Astrocyte of the spinal cord (primary cell): ENCODE measurements around the gene TES.
A peak's percentile ranks its signal among the peaks of the same experiment; 100 is the strongest.

Source experiments
- DNase-seq: peaks from one replicate; pipeline ENCODE4 v3.0.0; 2011; ENCODE audit warnings: low read depth, low spot score
- H3K4me3 ChIP-seq: 2 replicates; pipeline ENCODE4 v1.5.1; 2011; ENCODE audit warnings: low read depth, mild to moderate bottlenecking, low read length, moderate library complexity
- in situ Hi-C: cut with HindIII; loops from 2 replicates; pipeline ENCODE4 v1.10.0; 2017; ENCODE audit warnings: low sequenced_read_pairs
- TF ChIP-seq, protein P1 (sequence below): IDR thresholded peaks from 2 replicates; pipeline ENCODE4 v1.5.1; 2012; ENCODE audit warnings: low read depth, mild to moderate bottlenecking, low read length, inconsistent platforms

Gene TES

DNA sequence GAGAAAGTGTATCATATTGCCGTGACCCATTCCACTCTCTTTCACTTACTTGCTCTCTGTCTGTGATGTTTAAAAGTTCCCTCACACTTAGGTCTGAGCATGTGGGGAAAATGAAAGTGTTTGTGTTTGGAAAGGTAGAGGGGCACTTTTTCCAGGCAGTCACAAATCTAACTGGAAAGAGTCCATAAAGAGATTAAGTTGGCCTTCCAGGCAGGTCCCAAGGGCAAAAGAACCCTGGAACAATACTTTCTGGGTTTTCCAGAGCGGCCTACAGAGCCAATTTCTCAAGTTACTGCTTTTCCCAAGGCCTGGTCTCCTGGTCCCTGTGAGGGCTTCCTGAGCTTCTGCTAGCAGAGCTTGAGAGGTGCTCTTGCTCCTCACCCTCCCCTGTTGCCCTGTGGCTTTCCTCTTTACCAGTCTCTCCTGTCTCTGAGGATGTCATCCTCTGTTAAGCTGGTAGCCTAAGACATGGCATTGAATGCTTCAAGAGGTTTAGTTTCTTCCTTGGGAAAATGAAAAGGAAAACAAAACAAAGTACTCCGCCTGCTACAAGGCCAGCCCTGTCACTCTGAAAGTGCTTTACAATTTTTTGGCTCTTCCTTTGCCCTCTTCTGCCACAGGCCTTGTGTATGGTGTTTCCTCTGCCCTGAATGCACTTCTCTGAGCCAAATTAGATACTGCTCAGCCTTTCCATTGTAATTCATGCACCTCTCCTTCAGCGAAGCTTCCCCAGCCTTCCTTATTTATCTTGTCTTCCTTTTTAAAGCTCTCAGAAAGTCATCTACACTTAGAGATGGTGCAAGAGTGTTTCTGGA, 20.1 kb downstream of the TES start:
- no peak overlapping the region for H3K4me3 ChIP-seq
- DNase-seq = peak; percentile 34
- in situ Hi-C loops = no loop called here
- TF ChIP-seq, protein P1, sequence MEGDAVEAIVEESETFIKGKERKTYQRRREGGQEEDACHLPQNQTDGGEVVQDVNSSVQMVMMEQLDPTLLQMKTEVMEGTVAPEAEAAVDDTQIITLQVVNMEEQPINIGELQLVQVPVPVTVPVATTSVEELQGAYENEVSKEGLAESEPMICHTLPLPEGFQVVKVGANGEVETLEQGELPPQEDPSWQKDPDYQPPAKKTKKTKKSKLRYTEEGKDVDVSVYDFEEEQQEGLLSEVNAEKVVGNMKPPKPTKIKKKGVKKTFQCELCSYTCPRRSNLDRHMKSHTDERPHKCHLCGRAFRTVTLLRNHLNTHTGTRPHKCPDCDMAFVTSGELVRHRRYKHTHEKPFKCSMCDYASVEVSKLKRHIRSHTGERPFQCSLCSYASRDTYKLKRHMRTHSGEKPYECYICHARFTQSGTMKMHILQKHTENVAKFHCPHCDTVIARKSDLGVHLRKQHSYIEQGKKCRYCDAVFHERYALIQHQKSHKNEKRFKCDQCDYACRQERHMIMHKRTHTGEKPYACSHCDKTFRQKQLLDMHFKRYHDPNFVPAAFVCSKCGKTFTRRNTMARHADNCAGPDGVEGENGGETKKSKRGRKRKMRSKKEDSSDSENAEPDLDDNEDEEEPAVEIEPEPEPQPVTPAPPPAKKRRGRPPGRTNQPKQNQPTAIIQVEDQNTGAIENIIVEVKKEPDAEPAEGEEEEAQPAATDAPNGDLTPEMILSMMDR = no peak

DNA sequence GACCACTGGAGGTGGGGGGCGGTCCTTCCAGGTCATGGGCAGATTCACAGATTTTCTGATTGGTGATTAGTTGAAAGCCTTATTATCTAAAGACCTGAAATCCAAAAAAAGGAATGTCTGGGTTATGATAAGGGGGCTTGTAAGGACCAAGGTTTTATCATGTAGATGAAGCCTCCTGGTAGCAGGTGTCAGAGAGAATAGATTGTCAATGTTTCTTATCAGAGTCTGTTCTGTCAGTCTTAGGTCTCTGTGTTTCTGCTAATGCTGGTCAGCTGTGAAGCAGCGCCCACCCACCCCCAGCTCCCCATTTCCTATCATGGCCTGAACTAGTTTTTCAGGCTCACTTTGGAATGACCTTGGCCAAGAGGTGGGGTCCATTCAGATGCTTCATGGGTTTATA, 21.2 kb downstream of the TES start:
- no peak overlapping the region for H3K4me3 ChIP-seq
- no peak for DNase-seq
- in situ Hi-C loops = no loop called here
- TF ChIP-seq, protein P1 = no peak

DNA sequence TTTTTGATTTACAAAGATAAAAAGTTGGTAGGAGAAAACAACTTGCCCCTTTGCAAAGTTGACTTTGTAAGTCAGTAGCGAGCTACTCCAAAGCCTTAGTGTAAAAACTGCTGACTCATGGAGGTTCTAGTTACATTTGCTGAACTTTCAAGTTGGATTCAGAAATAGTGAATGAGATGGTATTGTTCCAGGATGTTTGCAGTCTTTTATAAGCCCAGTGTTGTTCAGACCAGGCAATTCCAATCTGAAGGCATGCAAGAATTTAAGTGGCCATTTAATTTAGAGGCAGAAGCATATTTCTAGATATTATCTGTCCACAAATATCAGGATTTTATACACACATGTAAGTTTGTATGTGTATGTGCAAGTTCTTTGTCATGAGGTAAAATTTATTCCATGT, 21.6 kb downstream of the TES start:
- in situ Hi-C loops = no loop called here
- TF ChIP-seq, protein P1 = no peak

DNA sequence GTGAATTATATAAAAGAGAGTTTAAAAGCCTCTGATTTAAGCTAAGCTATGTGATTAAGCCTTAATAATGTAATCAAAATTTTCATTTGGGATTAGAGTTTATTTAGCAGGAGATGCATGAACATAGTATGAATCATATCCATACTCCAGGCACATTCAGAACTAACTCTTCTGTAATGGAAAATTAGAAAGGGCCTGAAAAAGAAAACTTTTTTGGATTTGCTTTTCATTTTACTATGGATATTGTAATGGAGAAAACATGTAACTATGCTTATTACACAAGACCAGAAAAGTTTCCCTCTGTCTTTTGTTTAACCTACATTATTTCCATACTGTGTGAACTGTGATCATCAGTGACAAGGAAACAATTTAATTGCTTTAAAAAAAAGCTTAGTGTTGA, 22.0 kb downstream of the TES start:
- in situ Hi-C loops = no loop called here
- peak; percentile 44 for DNase-seq

More for the DNA sequence above, 21.6 kb downstream of the TES start:
- DNase-seq = peak; percentile 80
- no peak overlapping the region for H3K4me3 ChIP-seq

DNA sequence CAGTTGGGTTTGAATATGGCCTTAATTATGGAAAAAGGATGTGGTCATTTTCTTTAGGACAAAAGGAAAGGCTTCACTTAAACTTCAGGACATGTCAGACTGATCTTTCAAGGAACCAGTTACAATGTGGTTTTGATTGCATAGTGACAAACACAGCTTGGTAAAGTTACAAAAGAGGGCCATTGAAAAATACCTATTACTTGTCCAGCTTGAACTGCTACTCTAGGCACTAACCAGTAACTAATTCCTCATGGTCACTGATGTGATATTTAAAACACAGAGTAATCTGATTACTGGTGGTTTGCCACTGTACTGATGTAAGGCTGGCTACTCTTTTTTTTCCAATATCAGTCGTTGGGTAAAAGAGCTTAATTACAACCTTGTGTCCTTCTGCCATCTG, 22.6 kb downstream of the TES start:
- no peak for DNase-seq
- in situ Hi-C loops = no loop called here
- TF ChIP-seq, protein P1 = no peak
- H3K4me3 ChIP-seq = no peak overlapping the region

More for the DNA sequence above, 22.0 kb downstream of the TES start:
- TF ChIP-seq, protein P1 = no peak
- H3K4me3 ChIP-seq = no peak overlapping the region

DNA sequence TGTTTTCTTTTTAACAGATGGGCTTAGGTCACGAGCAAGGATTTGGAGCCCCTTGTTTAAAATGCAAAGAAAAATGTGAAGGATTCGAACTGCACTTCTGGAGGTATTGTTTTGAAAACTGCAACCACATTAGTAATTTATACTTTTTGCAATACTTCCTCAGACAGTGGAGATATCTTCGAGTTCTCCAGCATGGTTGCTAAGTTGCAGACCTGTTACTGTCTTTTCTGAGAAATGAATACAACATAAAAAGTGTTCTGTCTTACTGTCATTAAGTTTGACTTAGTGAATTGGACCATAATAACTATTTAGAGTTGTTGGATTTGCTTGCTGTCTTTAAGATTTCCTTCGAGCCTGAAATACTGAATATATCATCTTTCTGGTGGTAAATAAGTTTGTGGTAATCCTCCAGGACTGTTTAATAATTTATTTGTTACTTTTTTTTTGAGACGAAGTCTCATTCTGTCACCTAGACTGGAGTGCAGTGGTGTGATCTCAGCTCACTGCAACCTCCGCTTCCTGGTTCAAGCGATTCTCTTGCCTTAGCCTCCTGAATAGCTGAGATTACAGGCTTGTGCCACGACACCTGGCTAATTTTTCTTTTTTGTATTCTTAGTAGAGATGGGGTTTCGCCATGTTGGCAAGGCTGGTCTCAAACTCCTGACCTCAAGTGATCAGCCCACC, 24.3 kb downstream of the TES start:
- no peak overlapping the region for H3K4me3 ChIP-seq
- no peak for DNase-seq
- in situ Hi-C loops = no loop called here
- TF ChIP-seq, protein P1 = no peak
